Body of pancreas (tissue), 4 donors: ENCODE data around the gene FNDC3B.

Experiments
- CTCF ChIP-seq, 7 experiments: fragments of 450-650 bp in 4 of 7; fragments of 200-600 bp in 3 of 7; sonication (generic) in 3 of 7; IDR thresholded peaks; one replicate each; pipeline ENCODE4 v1.5.1; 2016 to 2019; ENCODE audit warnings: antibody characterized with exemption in 7 of 7
- POLR2A ChIP-seq, 3 donors: fragments of 450-650 bp; IDR thresholded peaks; one replicate each; pipeline ENCODE4 v1.6.1; 2016; ENCODE audit warnings: antibody characterized with exemption in 3 of 3, mild to moderate bottlenecking in 2 of 3

- no peak for TF ChIP-seq CTCF (IDR thresholded peaks at IDR 0.05)
- TF ChIP-seq POLR2A (IDR thresholded peaks at IDR 0.05), result no peak
Measured at GRCh38 chr3:172283841-172284357, 244.5 kb downstream of the FNDC3B start.
